Epithelial cell of proximal tubule (primary cell): ENCODE data around the gene GPR37. TPM values are rescaled to one million over a fixed set of nuclear protein-coding genes. Genes with fewer than 3 reads are reported as not detected.

ENCODE experiments used
- DNase-seq: peaks from one replicate; pipeline ENCODE4 v3.0.0-alpha.2; 2011; ENCODE audit warnings: low read depth
- H3K4me3 ChIP-seq: 2 replicates; pipeline ENCODE4 v1.5.1; 2011; ENCODE audit warnings: low read depth, mild to moderate bottlenecking, low read length
- total RNA-seq: library from RNA; depleted of rRNA; stranded (reverse); fragments of >200 nt; gene quantifications from 2 replicates; pipeline ENCODE4 v1.2.3, GENCODE V29; 2015
- TF ChIP-seq, protein P1 (sequence below): conservative IDR thresholded peaks from 2 replicates; pipeline ENCODE4 v1.5.1; 2012; ENCODE audit warnings: low read depth, mild to moderate bottlenecking, low read length

GPR37 gene, protein sequence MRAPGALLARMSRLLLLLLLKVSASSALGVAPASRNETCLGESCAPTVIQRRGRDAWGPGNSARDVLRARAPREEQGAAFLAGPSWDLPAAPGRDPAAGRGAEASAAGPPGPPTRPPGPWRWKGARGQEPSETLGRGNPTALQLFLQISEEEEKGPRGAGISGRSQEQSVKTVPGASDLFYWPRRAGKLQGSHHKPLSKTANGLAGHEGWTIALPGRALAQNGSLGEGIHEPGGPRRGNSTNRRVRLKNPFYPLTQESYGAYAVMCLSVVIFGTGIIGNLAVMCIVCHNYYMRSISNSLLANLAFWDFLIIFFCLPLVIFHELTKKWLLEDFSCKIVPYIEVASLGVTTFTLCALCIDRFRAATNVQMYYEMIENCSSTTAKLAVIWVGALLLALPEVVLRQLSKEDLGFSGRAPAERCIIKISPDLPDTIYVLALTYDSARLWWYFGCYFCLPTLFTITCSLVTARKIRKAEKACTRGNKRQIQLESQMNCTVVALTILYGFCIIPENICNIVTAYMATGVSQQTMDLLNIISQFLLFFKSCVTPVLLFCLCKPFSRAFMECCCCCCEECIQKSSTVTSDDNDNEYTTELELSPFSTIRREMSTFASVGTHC
- total RNA-seq = 1.4 and 2.3 TPM in 2 replicates

DNA sequence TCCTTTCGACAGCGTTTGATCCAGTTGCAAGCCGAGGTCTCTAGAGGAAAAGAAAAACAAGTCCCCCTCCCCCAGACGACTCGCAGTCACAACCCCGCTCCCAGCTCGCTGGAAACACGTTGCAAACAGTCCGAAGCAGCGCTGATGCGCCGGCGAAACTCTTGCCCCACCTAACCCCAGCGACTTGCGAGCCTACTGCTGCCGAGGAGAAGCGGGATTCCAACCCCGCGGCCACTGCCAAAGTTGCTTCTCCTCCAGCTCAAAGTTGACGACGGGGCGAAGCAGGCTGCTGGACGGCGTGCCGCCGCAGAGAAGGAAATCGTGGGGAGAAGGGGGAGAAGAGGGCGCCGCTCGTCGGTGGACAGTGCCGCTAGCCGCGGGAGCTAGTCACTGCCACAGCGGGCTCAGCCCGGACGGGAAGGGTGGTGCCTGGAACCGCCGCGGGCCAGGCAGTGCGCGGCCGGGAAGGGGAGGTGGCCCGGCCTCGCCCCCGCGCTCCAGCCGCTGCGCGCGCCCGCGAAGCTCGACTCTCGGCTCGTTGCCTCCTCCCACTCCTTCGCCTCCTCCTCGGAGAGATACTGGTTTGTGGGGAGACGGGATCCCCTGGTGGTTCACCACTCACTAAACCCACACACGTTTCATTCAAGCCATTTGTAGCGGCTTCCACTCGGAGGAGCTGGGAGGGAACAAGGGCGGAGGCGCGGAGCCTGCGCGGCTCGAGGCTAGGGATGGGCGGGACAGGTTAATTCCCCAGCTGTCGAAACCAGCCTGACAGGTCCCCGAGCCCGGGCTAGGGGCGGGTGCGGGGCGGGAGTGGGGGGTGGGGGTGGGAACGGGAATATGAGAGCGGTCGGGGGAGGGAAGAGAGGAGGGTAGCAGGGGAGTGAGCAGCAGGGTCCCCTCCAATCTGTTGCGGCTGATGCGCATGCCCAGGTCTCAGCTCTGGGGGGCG lies at the start of gene GPR37:
TSS of gene GPR37 (minus strand) at position 392 of the 952 bp plus-strand sequence. CDS start 816 bp downstream, outside the sequence.
- peak within 1 kb of the TSS; percentile 57 for H3K4me3 ChIP-seq
- TF ChIP-seq, protein P1, sequence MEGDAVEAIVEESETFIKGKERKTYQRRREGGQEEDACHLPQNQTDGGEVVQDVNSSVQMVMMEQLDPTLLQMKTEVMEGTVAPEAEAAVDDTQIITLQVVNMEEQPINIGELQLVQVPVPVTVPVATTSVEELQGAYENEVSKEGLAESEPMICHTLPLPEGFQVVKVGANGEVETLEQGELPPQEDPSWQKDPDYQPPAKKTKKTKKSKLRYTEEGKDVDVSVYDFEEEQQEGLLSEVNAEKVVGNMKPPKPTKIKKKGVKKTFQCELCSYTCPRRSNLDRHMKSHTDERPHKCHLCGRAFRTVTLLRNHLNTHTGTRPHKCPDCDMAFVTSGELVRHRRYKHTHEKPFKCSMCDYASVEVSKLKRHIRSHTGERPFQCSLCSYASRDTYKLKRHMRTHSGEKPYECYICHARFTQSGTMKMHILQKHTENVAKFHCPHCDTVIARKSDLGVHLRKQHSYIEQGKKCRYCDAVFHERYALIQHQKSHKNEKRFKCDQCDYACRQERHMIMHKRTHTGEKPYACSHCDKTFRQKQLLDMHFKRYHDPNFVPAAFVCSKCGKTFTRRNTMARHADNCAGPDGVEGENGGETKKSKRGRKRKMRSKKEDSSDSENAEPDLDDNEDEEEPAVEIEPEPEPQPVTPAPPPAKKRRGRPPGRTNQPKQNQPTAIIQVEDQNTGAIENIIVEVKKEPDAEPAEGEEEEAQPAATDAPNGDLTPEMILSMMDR = peak; percentile 37
- no peak for DNase-seq

DNA sequence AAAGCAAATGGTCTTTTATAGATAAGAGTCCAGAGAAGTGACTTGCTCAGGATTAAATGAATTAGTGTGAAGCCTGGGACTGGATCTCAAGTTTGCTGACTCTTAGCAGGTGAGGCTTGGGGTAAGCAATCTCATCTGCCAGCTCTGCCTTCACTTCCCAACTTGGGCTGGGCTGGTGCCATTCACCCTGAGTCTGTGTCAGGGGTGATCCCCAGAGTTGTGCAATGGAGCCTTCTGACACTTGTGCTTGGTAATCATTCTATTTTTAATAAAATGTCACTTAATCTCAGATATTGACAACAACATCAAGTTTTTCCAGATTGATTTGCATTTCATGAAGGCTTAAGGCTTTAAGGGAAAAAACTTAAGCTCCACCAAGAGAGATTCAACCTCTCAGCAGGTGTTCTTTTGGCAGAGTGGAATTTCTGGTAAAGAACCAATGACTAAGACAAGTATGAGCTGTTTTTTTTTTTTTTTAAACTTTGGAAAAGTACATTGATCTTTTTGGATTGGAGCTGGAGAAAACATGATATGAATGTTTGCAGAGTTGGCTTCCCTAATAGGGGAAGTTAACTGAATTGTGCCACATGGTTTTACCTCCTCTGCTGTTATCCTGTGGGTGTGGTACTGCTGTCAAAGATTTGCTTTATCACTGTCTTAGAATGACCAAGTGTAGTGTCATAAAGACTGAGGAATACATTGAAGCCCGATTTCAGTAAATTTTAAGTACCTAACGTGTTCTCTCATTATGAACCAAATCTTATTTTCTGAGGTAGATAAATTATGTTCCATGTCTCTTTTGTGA lies 48.6 kb upstream of the GPR37 start:
- TF ChIP-seq, protein P1 = no peak
- H3K4me3 ChIP-seq = no peak overlapping the region
- DNase-seq = no peak

DNA sequence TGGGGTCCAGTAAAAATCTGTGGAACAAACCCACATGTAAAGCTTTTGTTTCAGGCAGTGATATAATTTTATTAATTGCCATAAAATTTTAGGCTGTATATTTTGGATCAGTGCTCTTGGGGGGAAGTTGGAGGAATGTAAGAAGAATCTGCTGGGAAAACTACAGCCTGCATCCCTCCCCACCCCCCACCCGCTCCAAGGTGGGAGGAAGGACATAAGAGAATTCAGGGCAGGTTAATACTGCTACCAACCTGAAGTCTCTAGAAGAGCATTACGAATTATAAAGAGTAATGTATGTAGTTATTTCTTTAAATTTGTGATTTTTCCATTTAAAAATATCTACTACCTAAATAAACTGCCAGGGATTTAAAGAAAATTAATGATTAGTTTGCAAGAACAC lies 47.2 kb upstream of the GPR37 start:
- DNase-seq = no peak
- TF ChIP-seq, protein P1 = no peak
- H3K4me3 ChIP-seq = no peak overlapping the region

DNA sequence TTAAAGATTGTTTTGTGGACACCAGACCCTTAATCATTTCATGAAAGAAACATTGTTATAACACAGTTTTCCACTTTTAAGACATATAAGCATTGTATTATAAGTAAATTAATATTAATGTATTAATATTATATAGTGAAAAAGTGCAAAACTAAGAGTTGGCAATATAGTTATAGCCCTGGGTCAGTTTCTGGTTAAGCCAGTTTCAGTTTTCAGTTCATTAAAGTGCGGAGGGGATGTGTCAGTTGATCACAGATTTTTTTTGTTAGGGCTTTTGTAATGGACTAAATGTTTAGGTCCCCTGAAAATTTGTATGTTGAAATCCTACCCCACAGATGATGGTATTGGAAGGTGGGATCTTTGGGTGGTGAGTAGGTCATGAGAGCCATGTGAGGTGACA lies 45.7 kb upstream of the GPR37 start:
- DNase-seq = no peak
- H3K4me3 ChIP-seq = no peak overlapping the region
- TF ChIP-seq, protein P1 = no peak

DNA sequence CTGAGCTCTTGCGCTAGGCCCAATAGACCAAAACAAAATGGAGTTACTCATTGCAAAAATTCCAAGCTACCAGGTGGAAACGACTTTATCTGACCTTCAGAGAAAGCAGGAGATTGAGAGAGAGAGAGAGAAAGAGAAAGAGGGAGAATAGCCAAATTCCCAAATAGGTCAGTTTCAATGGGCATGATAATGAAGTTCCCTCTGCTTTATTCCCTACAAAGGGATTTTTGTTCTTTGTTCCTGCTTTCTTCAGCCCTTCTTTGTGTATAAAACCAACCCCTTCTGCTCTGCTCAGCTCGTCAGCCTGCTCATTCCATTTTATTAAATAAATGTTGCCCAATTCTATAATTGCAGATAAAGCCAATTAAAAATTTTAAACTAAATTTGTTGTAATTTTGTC lies 45.0 kb upstream of the GPR37 start:
- TF ChIP-seq, protein P1 = no peak
- H3K4me3 ChIP-seq = no peak overlapping the region
- no peak for DNase-seq

DNA sequence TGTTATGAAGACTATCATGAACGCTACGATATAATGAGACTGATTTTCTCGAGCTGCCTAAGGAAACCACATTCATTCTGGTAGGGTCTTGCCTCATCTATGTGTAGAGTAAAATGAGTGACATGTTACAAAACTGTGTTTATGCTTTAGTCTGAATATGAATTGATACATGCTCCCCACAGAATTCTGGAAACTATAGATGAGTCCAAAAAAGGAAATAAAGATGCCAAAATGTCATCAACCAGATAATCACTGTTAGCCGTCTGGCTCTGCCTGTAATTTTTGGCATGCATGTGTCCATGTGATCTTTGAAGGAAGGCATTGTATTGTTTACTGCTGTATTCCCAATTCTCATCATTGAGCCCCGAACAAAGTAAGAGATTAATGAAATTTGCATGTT lies 42.6 kb upstream of the GPR37 start:
- DNase-seq = no peak
- TF ChIP-seq, protein P1 = no peak
- no peak overlapping the region for H3K4me3 ChIP-seq
